CD4-positive, alpha-beta T cell treated with Interleukin-4 for 1 hour (primary cell): ENCODE measurements around the gene SRSF12.
A peak's percentile ranks its signal among the peaks of the same experiment; 100 is the strongest.
"Not testable (repeated sequence)": the region's sequence is repeated elsewhere in the genome, so short reads cannot be mapped to it uniquely, and the experiment has no call there.

Source experiments
- DNase-seq, 2 donors: peaks; one replicate each; pipeline ENCODE4 v3.0.0-alpha.2; 2020 to 2022

The SRSF12 gene

GRCh38 chr6:89128256-89128671 is 10.4 kb upstream of the SRSF12 start:
- not testable (repeated sequence) for DNase-seq

DNA sequence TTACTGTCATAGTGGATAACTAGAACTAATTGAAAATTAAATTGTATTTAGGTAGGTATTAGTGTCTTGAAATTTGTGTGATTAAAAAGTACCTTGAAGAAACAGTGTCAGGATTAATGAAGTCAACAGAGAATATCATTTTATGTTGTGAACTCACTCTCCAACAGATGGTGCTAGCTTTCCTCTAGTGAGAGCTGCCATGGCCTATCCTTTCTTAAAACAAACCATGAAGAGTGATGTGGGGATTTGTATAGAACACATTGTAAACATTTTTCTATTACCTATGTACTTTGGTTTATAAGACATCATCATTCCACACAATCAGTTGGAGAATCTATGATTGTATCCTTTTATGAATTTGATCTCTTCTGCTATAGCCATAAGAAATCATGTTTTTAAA is 4.8 kb upstream of the SRSF12 start:
- peak in 1 of 2 donors; percentile 50 for DNase-seq

DNA sequence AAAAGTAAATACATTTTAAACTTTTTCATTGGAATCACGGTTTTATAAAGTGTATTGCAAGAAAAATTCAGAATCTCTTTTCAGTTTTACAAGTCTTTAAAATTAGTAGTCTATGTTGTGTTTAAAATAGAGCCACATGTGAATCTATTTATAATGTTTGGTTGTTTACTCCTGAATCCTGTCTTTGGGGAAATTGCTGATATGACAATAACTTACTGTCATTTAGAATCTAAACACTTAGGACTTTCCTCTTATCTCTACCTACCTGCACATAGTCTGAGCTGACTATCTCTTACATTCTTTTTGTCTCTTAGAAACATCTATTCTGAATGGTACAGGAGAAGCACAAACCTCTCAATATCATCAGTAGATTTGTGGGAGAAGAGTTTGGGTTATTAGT is 4.1 kb upstream of the SRSF12 start:
- no peak for DNase-seq

- no peak for DNase-seq
Observed at GRCh38 chr6:89120371-89120770, 2.5 kb upstream of the SRSF12 start.

DNA sequence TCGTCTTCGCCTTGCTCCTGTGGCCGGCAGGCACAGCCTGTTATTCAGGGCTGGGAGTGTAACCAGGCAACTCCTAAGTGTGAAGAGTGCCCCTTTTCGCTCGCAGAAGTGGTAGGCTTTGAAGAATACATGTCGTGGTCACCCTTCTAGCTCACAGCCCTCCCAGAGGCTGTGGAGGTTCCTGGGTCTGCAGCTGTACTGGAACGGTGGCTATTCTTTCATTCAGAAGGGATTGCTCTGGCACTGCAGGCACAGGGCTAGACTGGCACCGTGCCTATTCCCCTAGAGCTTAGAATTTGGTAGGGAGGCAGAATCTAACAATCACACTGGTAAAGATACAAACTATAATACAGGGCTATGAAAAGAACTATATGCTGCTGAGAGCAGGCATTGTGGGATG is 1.1 kb upstream of the SRSF12 start:
- DNase-seq = no peak

DNA sequence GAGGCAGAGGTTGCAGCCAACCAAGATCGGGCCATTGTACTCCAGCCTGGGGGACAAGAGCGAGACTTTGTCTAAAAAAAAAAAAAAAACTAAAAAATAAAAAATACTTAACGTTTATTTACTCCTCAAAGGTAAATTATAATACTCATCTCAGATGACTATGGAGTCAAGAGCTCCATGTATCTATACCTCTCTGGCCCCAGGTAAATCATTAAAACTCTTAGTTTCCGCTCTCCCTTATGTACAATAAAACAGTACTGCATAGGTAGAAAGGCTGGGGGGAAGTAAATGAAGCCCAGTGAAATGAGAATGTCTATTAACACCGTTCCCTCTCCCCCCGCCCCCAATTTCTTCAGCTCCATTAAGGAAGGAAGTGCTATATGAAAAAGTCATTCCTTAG is 1.2 kb downstream of the SRSF12 start:
- no peak for DNase-seq

- DNase-seq = no peak
Observed at GRCh38 chr6:89111933-89112332, 5.9 kb downstream of the SRSF12 start.

GRCh38 chr6:89110284-89110683 is 7.6 kb downstream of the SRSF12 start:
- no peak for DNase-seq

GRCh38 chr6:89100114-89100513 is 17.8 kb downstream of the SRSF12 start:
- DNase-seq = no peak

DNA sequence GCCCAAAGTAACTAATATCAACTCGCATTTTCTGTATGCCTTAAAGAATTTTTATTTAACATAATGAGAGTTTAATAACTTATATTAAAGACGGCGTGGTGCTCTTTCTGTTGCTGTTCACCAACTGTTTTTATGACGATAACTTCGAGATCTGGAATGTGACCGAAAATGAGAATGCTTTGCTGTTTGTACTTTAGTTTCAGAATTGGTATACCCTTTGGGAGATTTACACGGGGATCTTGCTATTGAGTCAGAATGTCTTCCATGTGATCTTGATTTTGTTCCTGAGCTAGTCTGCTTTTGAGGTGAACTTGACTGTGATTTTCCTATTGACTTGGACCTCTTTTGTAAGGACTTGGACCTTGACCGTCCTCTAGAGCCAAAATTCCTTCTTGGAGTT is 19.4 kb downstream of the SRSF12 start:
- no peak for DNase-seq

GRCh38 chr6:89087881-89088280 is 30.0 kb downstream of the SRSF12 start:
- DNase-seq = no peak

GRCh38 chr6:89085409-89086205 is 32.3 kb downstream of the SRSF12 start:
- DNase-seq = peak in 1 of 2 donors; percentile 31

GRCh38 chr6:89084954-89085353 is 32.9 kb downstream of the SRSF12 start:
- DNase-seq = peak in 1 of 2 donors; percentile 18

DNA sequence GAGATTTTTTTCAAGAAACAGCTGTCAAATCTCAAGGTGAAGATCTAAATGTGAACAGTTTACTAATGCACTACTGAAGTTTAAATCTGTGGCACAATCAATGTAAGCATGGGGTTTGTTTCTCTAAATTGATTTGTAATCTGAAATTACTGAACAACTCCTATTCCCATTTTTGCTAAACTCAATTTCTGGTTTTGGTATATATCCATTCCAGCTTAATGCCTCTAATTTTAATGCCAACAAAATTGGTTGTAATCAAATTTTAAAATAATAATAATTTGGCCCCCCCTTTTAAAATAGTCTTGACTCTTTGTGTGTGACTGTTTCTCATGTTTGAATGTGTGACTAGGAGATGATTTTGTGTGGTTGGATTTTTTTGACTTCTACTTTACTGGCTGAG is 33.3 kb downstream of the SRSF12 start:
- DNase-seq = no peak

- DNase-seq = peak; percentile 20 to 41
Observed at GRCh38 chr6:89082486-89082891, 35.4 kb downstream of the SRSF12 start.

DNA sequence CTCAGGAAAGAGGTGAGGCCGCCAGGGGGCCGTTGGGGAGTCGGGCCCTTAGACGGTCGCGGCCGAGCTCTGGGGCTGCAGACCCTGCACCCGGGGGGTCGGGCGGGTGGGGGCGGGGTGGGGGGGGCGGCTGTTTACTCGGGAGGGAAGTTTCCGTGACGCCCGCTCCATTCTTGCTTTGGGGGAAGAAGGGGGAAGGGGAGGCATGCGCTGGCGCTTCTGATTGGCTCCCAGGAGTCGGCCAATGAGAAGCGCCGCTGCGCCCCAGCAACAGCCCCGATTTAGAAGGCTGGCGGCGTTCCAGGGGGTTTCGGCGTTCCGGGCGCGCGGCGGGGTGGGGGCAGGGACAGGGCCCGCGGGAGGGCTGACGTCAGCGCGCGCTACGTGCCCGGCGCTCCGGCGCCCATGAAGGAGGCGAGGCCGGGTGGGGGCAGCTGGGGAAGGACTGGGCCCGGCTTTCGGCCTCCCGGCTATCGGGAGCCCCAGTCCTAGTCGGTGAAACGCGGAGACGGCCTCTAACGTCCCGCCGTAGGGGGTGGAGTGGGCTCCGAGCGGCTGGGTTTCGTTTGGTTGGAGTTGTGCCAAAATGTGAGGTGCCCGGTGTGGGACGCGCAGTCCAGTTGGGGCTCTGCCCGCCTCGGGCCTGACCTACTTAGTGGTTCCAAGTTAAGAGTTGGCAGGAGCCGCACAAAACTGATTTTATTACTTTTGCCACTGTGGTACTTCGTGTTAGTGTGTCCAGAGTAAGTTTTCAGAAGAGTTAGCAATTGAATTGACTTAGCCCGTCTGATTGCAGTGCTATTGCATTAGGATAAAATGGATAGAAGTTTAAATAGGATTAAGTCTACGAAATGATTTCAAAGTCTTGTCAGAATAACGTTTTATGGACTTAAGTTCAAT is 36.2 kb downstream of the SRSF12 start:
- peak; percentile 98 for DNase-seq

GRCh38 chr6:89081129-89081422 is 36.8 kb downstream of the SRSF12 start:
- no peak for DNase-seq

DNA sequence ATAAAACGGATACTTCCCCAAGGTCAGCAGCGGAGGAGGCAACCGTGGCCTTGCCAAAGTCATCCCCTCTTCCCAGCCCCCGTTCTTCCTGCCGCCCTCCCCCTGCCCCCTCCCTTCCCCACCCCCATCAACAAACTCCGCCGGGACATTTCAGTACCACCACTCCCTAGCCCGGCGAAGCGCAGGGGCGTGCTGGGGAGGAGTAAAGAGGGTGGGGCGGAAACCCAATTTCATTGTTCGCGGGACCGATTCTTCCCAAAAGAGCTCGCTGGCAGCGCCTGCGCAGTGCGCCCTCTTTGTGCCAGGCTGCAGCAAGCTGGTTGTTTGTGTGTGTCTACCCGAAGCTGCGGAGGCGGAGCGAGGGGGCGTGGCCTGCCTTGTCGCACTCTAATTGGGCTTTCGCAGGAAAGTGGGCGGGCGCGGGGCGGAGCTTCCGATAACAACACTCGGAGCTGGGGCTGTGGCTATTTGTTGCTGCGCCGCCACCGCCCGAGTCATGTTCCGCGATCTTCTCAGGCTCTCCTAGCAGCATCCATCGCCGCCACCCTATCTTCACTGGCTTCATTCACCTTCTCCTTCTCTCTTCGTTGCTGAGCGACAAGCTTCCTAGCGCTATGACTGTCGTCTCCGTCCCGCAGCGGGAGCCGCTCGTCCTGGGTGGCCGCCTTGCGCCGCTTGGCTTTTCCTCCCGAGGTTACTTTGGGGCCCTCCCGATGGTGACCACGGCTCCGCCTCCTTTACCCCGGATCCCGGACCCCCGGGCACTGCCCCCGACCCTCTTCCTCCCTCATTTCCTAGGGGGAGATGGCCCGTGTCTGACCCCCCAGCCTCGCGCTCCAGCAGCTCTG is 37.4 kb downstream of the SRSF12 start, which contains the start of gene PNRC1:
Gene PNRC1, plus strand, starts transcription at position 471 of the 848 bp plus-strand sequence. Its CDS starts 144 bp downstream, at position 615.
- peak; percentile 100 for DNase-seq

GRCh38 chr6:89079511-89080234 is 38.2 kb downstream of the SRSF12 start:
- peak; percentile 73 to 88 for DNase-seq

DNA sequence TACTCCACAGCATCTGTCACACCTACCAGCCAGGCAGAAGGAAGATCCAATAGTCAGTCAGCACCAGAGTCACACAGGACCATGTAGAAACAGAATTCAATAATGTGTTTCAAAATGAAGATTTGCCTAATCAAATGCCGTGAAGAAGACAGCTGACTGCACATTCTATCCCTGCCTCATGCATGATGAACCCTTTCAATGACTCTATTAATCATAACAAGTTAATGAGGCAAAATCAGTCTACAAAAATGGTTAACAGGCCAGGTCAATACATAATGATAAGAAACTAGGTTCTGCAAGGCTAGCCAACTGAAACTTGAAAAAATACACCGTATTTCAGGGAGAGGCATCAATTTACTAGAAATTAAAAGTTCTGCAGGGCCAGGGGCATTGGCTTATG is 44.0 kb downstream of the SRSF12 start:
- DNase-seq = no peak

- DNase-seq = no peak
Observed at GRCh38 chr6:89073014-89073620, 44.8 kb downstream of the SRSF12 start.

- DNase-seq = no peak
Observed at GRCh38 chr6:89071036-89071435, 46.8 kb downstream of the SRSF12 start.
